ENCODE measurements around the gene TAAR6.
"Not testable (repeated sequence)": the region's sequence is repeated elsewhere in the genome, so short reads cannot be mapped to it uniquely, and the experiment has no call there.

TAAR6 gene

GRCh38 chr6:132570221-132570777 lies at the start of gene TAAR6:
Gene TAAR6, plus strand, starts transcription at chr6:132570322. Its CDS starts 0 bp downstream, at chr6:132570322.
- DNase-seq (ENCODE audit: low spot score) = no peak

- DNase-seq (ENCODE audit: low spot score) = no peak
Measured at GRCh38 chr6:132520953-132521352, 49.2 kb upstream of the TAAR6 start.

- DNase-seq (ENCODE audit: low spot score) = no peak
Measured at GRCh38 chr6:132524646-132525045, 45.5 kb upstream of the TAAR6 start.

- DNase-seq (ENCODE audit: low spot score) = no peak
Measured at GRCh38 chr6:132525866-132526265, 44.3 kb upstream of the TAAR6 start.

- DNase-seq (ENCODE audit: low spot score) = no peak
Measured at GRCh38 chr6:132526461-132526860, 43.7 kb upstream of the TAAR6 start.

- no peak for DNase-seq (ENCODE audit: low spot score)
Measured at GRCh38 chr6:132527791-132528190, 42.3 kb upstream of the TAAR6 start.

- peak; percentile 17 for DNase-seq (ENCODE audit: low spot score)
Measured at GRCh38 chr6:132530293-132530974, 39.7 kb upstream of the TAAR6 start.

- not testable (repeated sequence) for DNase-seq (ENCODE audit: low spot score)
Measured at GRCh38 chr6:132534546-132534945, 35.6 kb upstream of the TAAR6 start.

- DNase-seq (ENCODE audit: low spot score) = no peak
Measured at GRCh38 chr6:132537145-132537544, 33.0 kb upstream of the TAAR6 start.

GRCh38 chr6:132537977-132538376 lies 32.1 kb upstream of the TAAR6 start, which contains the start of gene TAAR9:
Gene TAAR9, plus strand, starts transcription at chr6:132538277. Its CDS starts 13 bp downstream, at chr6:132538290.
- no peak for DNase-seq (ENCODE audit: low spot score)

GRCh38 chr6:132544826-132545225 lies 25.3 kb upstream of the TAAR6 start:
- DNase-seq (ENCODE audit: low spot score) = no peak

- no peak for DNase-seq (ENCODE audit: low spot score)
Measured at GRCh38 chr6:132548746-132549463, 21.2 kb upstream of the TAAR6 start.

- DNase-seq (ENCODE audit: low spot score) = no peak
Measured at GRCh38 chr6:132551214-132551613, 18.9 kb upstream of the TAAR6 start.

GRCh38 chr6:132552372-132552771 lies 17.8 kb upstream of the TAAR6 start, which contains the start of gene TAAR8:
Gene TAAR8, plus strand, starts transcription at chr6:132552672. Its CDS starts 21 bp downstream, at chr6:132552693.
- no peak for DNase-seq (ENCODE audit: low spot score)

GRCh38 chr6:132560087-132560486 lies 10.0 kb upstream of the TAAR6 start:
- not testable (repeated sequence) for DNase-seq (ENCODE audit: low spot score)

GRCh38 chr6:132566404-132566803 lies 3.7 kb upstream of the TAAR6 start:
- no peak for DNase-seq (ENCODE audit: low spot score)

GRCh38 chr6:132567566-132567965 lies 2.6 kb upstream of the TAAR6 start:
- no peak for DNase-seq (ENCODE audit: low spot score)

- no peak for DNase-seq (ENCODE audit: low spot score)
Measured at GRCh38 chr6:132568611-132569010, 1.5 kb upstream of the TAAR6 start.

- no peak for DNase-seq (ENCODE audit: low spot score)
Measured at GRCh38 chr6:132569170-132569569, 952 bp upstream of the TAAR6 start.

- no peak for DNase-seq (ENCODE audit: low spot score)
Measured at GRCh38 chr6:132571774-132572173, 1.7 kb downstream of the TAAR6 start.

GRCh38 chr6:132584698-132585097 lies 14.6 kb downstream of the TAAR6 start:
- no peak for DNase-seq (ENCODE audit: low spot score)

GRCh38 chr6:132587424-132587823 lies 17.3 kb downstream of the TAAR6 start:
- DNase-seq (ENCODE audit: low spot score) = no peak

- no peak for DNase-seq (ENCODE audit: low spot score)
Measured at GRCh38 chr6:132589454-132589853, 19.3 kb downstream of the TAAR6 start, which contains the start of gene TAAR5. Gene TAAR5, minus strand, starts transcription at chr6:132589741. Its CDS starts 55 bp downstream, at chr6:132589686.

All from HuH-7 (cell line).